GM10266 (cell line): Measurements from ENCODE around the gene SSC5D.

Source experiments
- DNase-seq: peaks from one replicate; pipeline ENCODE4 v3.0.0; 2012; ENCODE audit errors: extremely low spot score
- CTCF ChIP-seq: IDR thresholded peaks from 2 replicates; pipeline ENCODE4 v1.5.1; 2012; ENCODE audit warnings: mild to moderate bottlenecking, low read depth; ENCODE audit not compliant: control insufficient read depth, insufficient read depth; ENCODE audit errors: missing control alignments

SSC5D gene

GRCh38 chr19:55486043-55486970 lies 1.9 kb upstream of the SSC5D start:
- no peak for TF ChIP-seq CTCF
- DNase-seq: peak; percentile 38

GRCh38 chr19:55486971-55487923 lies 989 bp upstream of the SSC5D start:
- no peak for TF ChIP-seq CTCF
- DNase-seq: peak; percentile 37

- DNase-seq: peak; percentile 31
- no peak for TF ChIP-seq CTCF
These were observed 912 bp downstream of the SSC5D start for GRCh38 chr19:55488986-55489710.

- peak; percentile 42 for DNase-seq
- TF ChIP-seq CTCF: no peak
These were observed 1.7 kb downstream of the SSC5D start for GRCh38 chr19:55489711-55490477.

GRCh38 chr19:55490478-55491432 lies 2.5 kb downstream of the SSC5D start:
- no peak for DNase-seq
- TF ChIP-seq CTCF: no peak
